ENCODE measurements around the gene WSCD2.
"Not testable (repeated sequence)": the region's sequence is repeated elsewhere in the genome, so short reads cannot be mapped to it uniquely, and the experiment has no call there.

Gene WSCD2

DNA sequence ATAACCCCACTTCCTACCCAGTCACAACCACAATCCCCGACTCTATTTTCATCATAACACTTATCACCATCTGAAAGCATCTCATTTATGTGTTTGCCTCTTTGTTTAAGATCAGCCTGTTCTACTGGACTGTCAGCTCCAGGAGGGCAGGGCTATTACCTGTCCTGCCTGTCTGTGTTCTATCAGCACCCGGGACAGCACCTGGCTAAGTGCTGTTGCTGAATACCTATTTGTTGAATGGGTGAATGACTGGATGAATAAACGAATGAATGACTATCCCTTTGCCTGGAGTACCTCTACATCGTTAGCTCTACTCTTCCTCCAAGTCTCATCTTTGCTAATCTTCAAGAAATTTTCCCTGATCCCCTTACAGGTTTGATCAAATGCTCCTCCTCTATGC lies 69.0 kb downstream of the WSCD2 start:
- DNase-seq = no peak

DNA sequence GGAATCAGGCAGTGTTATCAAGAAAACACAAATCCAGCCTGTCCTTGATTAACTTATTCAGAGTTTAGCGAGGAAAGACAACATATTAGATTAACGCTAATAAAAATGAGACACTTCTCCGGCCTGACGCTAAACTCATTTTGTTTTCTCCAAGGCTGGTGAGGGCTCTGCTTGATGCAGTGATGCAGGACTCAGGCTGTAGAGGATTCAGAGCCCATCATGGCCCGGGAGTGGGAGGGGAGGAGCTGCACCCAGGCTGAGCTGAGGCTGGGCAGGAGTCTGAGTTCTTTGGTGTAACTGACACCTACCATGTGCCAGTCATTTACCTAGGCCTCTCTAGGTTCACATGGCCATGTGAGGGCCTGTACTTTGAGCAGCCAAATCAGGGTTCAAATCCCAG lies 70.0 kb downstream of the WSCD2 start:
- DNase-seq = no peak

- DNase-seq = no peak
These were observed 72.7 kb downstream of the WSCD2 start for GRCh38 chr12:108201808-108202207.

DNA sequence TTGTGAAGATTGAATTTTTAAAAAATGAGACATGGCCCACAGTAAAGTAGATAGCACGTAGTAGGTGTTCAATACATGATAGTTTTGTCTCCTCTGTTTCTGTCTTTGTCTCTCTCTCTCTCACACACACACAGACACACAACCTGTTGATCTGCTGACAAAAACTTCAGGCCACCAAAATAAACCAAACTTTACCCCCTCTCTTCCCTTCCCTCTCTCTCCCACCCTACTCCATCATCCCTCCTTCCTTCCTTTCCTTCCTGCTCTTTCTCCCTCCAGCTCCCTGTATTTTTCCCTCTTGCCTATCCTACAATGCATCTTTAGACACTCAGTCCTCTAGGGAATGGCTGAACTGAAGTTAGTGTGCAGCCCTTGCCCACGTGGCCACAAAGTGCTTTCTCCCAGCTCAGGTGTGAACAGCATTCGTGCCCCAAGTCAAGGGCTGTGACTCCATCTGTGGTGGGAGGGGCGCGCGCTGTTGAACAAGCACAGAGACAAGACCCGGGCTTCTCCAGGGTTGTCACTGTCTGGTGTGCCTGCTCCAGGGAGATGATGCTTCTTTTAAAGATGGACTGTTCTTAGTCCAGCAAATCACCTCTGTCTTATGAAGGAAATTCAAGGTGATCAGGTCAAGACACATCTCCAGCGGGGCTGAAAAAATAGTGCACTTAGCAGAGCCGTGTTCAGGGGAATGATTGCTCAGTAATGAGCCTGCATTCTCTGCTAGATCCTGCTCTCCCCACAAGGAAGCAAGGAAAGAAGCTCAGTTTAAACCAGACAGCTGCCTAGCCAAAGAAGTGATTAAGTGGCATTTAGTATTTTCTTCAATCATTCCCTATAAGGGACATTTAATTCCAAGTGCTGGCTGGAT lies 75.3 kb downstream of the WSCD2 start:
- no peak for DNase-seq

DNA sequence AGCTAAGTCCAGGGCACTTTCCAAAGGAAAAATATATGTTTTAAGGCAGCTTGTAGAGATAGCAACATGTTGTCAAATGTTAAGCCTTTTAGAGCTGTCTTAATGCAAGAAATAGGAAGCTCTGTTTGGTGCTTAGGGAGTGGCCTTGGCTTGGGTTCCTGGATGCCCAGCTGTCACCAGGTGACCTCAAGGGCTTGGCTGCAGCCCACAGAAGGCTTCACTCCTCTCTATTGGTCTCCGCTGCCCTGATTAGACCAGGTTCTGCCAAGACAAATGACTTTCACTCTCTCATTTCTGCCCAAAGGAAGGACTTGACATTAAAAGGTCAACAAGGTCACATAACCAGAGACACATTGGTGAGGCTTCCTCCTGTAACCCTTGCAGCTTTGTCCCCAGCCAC lies 76.8 kb downstream of the WSCD2 start:
- no peak for DNase-seq

DNA sequence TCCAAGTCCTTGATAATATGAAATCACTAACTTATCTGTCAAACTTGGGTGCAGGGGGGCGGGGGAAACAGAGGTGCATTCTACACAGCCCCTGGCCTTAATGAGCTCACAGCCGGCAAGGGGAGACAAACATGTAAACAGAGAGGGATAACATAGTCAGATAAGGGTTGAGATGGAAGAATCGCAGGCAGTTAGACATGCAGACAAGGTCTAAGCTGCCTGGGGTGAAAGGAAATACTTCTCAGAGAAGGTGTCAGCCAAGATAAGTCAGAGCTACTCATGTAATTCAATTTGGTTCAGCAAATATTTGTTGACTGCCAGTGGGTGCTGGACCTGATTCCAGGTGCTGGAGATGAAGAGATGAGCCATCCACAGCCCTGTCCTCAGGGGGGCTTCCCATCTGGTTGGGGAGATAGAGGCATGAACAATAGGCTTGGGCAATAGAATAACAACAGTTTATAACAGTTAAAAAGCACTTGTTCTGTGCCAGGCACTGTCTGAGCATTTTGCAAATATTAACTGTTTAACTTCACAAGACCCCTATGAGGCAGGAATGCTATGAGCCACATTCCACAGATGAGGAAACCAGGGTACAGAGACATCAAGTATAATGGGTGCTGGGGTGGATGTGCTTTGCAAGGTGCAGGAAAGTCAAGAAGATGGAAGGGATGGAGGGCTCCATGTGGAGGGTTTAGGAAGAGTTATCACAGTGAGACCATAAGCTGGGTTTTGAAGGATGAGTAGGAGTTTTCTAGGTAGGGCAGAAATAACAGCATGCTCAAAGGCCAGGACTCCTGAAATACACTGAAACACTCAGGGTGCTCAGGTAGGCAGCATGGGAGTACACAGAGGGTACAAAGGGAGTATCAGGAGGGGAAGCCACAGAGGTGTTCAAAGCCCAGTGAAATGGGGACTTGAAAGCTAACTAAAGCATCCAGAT lies 79.0 kb downstream of the WSCD2 start:
- no peak for DNase-seq

DNA sequence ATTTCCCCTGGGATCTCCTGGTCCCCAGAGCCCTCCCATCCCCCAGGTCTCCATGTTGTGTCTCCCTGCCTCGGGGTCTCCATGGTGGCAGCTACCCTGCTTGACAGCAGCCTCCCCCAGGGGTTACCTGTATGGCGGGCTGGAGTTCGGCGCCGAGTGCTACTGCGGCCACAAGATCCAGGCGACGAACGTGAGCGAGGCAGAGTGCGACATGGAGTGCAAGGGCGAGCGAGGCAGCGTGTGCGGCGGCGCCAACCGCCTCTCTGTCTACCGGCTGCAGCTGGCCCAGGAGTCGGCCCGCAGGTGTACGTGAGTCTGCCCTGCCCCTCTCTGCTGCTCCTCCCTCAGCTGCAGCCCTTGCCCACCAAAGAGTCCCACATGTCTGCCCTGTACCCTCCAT lies 80.9 kb downstream of the WSCD2 start:
- no peak for DNase-seq

- no peak for DNase-seq
These were observed 82.1 kb downstream of the WSCD2 start for GRCh38 chr12:108211157-108211556.

DNA sequence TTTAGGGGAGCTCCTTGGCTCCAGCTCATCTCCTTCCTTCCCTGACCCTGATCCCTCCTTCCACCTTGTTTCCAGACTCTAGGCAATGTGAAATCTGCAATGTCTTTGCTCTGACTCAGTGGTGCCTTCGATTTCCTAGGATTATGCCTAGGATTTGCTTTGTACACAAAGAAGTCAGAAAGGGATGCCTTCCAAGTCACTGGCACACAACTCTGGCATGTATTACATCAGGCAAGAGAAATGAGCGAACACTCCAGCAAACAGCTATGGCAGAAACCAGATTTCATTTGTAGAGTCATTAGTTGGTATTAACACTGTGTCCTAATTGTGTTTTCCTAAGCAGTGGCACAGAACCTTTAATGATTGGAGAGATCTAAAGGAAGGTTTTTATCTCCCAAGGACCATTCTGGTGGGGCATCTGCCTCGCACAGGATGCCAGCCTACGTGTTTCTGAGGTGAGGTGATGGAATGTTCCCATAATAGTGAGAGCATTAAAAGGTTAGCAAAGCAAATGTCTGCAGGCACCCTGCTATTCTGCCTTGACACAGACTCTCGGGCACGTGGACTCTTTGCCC lies 84.9 kb downstream of the WSCD2 start:
- no peak for DNase-seq

GRCh38 chr12:108214486-108214885 lies 85.4 kb downstream of the WSCD2 start:
- DNase-seq = no peak

DNA sequence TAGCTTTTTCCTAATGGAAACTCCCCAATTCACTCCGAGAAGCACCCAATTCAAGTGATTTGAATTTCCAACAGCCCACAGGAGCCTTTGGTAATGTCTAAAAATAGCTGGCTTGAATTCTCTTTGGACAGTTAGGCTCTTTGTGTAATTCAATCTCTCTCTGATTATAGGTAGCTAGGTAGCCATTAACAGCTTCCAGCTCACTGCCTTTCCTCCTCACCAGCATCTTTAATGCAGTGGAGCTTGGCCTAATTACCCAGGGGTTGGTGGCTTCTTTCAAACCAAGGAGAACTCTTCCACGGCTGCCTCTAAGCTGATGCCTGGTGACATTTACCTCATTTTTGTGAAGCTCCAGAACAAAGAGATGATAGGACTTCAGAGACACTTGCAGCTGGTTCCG lies 86.4 kb downstream of the WSCD2 start:
- DNase-seq = no peak

- no peak for DNase-seq
These were observed 89.8 kb downstream of the WSCD2 start for GRCh38 chr12:108218921-108219320.

DNA sequence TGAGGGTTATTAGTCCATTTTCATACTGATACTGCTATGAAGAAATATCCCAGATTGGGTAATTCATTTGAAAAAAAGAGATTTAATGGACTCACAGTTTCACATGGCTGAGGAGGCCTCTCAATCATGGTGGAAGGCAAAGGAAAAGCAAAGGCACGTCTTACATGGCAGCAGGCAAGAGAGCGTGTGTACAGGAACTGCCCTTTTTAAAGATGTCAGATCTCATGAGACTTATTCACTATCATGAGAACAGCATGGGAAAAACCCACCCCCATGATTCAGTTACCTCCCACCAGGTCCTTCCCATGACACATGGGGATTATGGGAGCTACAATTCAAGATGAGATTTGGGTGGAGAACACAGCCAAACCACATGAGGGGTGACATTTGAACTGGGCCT lies 96.0 kb downstream of the WSCD2 start:
- DNase-seq = not testable (repeated sequence)

- DNase-seq = no peak
These were observed 97.8 kb downstream of the WSCD2 start for GRCh38 chr12:108226866-108227265.

GRCh38 chr12:108228746-108229145 lies 99.7 kb downstream of the WSCD2 start:
- DNase-seq = no peak

DNA sequence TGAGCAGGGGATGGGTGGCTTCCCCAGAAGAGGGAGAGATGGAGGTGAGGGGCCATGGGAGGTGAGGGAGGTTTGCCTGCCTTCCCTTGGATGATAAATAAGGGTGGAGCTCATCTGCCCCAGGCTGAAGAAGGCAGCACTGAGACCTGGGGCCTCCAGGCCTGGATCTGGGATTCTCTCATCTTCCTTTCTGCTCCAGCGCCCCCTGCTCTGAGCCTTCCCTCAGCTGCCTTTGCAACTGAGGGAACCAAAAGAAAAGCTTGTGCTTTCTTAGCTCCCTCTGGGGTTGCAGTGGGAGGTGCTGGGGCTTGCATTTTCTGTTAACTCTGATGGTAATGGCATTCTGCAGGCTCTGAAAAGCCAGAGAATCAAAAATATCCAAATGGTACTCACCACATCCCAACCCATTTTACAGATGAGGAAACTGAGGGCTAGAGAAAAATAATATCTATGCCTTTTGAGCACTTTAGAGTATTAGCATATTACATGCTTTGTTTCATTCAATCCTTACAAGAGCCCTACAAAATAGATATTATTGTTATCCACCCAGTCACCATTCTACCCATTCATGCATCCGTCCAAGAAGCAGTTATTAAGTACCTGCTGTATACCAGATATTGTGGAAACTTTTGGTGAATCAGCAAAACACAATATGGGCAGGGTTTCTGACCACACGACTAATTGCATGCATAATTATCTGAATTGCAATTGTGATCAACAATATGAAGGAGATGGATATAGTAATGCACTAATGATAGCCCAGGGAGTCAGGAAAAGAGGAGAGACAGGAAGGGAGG lies 102.2 kb downstream of the WSCD2 start:
- DNase-seq = no peak

GRCh38 chr12:108231909-108232434 lies 102.9 kb downstream of the WSCD2 start:
- no peak for DNase-seq

DNA sequence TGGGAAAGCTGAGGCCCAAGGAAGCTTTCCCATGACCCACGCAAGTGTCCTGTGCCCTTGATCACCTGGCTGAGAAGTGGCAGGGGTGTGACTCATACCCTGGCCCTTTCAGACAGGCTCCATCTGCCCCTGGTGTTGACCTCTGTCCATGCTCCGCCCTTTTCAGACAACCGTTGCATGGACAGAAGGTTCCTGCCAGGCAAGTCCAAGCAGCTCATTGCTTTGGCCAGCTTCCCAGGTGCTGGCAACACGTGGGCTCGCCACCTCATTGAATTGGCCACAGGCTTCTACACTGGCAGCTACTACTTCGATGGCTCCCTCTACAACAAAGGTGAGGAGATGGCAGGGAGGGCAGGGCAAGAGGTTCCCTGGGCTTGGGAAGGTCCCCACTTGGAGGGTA lies 103.5 kb downstream of the WSCD2 start:
- DNase-seq = no peak

GRCh38 chr12:108234158-108234557 lies 105.1 kb downstream of the WSCD2 start:
- no peak for DNase-seq

GRCh38 chr12:108235197-108235984 lies 106.3 kb downstream of the WSCD2 start:
- no peak for DNase-seq

DNA sequence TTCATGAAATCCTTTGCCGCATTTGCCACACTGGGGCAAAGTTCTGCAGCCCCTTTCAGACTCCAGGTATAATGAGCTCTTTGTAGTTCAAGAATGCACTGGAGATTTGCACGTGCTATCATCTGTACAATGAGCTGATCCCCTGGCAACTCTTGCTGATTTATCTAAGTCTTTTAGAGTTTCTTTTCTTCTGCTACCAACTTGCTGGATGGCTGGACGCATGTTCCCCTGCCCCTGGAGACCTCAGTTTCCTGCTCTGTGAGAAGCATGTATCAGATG lies 106.8 kb downstream of the WSCD2 start:
- DNase-seq = no peak

- no peak for DNase-seq
These were observed 107.3 kb downstream of the WSCD2 start for GRCh38 chr12:108236366-108236765.
